Activated CD4-positive, alpha-beta memory T cell treated with anti-CD3 and anti-CD28 coated beads for 36 hours (primary cell): ENCODE results near the gene PTPRN2. TPM values are rescaled to one million over a fixed set of nuclear protein-coding genes. Genes with fewer than 3 reads are reported as not detected.

Source experiments
- CTCF ChIA-PET: fragments of 350-600 bp; sonication (Branson Sonifier 250); formaldehyde crosslinking; loops from one replicate; lab custom pipeline; 2021; ENCODE audit warnings: antibody characterized with exemption, inconsistent platforms; lab: Charles Lee
- POLR2A ChIA-PET: fragments of 350-600 bp; sonication (Branson Sonifier 250); formaldehyde crosslinking; loops from one replicate; lab custom pipeline; 2021; ENCODE audit warnings: antibody characterized with exemption; lab: Charles Lee
- DNase-seq: peaks from one replicate; pipeline ENCODE4 v3.0.0-alpha.2; 2020
- H3K27ac Mint-ChIP-seq: one replicate; pipeline ENCODE4 v1.8.0; 2021; ENCODE audit warnings: mixed read lengths
- H3K27me3 Mint-ChIP-seq: one replicate; pipeline ENCODE4 v1.8.0; 2021; ENCODE audit warnings: mixed read lengths
- H3K36me3 Mint-ChIP-seq: one replicate; pipeline ENCODE4 v1.8.0; 2021; ENCODE audit warnings: mixed read lengths
- H3K4me1 Mint-ChIP-seq: one replicate; pipeline ENCODE4 v1.8.0; 2021; ENCODE audit warnings: low read depth, mixed read lengths
- H3K4me3 Mint-ChIP-seq: one replicate; pipeline ENCODE4 v1.8.0; 2021; ENCODE audit warnings: mild to moderate bottlenecking, mixed read lengths
- H3K9me3 Mint-ChIP-seq: one replicate; pipeline ENCODE4 v1.8.0; 2021; ENCODE audit warnings: mixed read lengths
- intact Hi-C: fragments of 100-400 bp; cut with micrococcal nuclease; formaldehyde crosslinking; loops from one replicate; pipeline ENCODE4 v1.15.1; 2023
- total RNA-seq, 2 experiments: library from RNA; stranded (reverse); gene quantifications; one replicate each; pipeline ENCODE4 v1.2.3, GENCODE V29; 2021

Gene PTPRN2
- total RNA-seq, 2 experiments from 2014 or later, result 0.51 to 0.64 TPM

DNA sequence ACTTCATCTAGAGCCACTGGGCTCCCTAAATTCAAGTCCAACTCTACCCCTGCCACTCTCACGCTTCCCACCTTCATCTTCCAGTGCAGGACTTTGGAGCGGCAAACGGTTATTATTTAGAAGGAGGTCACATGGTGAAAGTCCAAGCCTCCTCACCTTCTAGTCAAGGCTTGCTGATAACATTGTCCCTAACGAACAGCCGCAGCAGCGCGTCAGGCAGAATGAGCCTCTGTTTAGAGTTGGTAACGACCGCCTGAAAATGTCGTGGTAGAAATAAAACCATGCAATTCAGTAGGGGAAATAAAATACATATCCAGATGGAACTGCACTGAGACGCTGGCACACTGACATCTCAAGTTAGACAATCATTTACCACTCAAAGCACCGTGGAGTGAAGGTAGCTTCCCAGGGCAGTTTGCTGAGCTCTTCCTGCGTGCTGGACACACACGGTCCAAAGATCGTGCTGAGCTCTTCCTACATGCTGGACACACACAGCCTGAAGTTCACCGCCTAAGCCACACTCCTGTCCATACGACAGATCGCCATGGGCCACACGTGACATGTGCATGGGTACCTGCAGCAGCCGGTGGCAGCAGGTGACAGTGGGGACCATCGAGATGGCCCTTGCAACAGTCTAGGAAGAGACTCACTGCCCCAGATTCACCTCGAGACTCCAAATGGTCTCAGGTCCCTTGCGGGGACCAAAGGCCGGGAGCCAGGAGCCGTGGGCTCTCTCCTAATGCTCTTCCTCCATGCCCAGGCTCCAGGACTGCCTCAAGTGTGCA is 323.5 kb downstream of the PTPRN2 start:
- Mint-ChIP-seq H3K36me3 (no peaks in the 10 kb centered on the region), H3K27me3 (no peaks in the 10 kb centered on the region), H3K4me1 (no peaks in the 10 kb centered on the region), H3K27ac (no peak overlapping the region), H3K4me3 (no peak overlapping the region), H3K9me3 (no peaks in the 10 kb centered on the region)
- CTCF ChIA-PET, result no interaction called here
- DNase-seq, result no peak
- intact Hi-C loops, result no loop called here
- POLR2A ChIA-PET, result no interaction called here

DNA sequence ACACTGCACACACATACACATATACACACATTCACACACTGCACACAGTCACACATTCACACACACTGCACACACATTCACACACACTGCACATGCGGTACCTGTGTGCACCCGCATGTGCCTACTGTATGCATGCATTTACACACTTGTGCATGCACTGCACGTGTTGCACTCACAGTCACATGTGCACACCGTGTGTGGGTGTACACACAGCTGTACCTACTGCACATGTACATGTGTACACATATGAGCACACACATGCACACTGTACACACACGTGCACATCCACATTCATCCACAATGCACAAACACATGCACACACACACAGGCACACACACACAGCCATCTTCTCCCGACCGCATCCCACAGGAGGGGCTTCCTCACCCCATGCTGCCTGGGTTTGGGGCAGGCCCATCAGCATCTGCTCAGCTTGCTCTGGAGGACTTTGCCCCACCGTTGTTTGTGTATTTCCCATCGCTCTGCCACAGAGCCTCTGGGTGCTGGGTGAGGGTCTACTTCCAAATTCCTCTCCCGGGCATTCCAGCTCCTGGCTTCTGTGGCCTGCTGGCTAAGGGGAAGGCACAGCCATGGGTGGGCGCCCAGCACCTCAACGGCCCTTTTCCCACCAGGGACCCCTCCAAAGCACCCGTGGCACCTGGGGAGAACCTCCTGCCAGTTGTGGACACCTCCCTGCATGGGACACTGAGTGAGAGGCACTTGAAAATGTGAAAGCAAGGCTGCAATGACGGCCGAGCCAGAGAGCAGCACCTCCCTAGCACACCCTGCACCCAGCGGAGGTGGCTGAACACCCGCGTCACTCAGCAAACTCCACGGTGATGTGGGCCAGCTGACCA is 324.3 kb downstream of the PTPRN2 start:
- no peak overlapping the region for H3K4me3 Mint-ChIP-seq
- intact Hi-C loops, result no loop called here
- no peak for DNase-seq
- H3K4me1 Mint-ChIP-seq, result no peaks in the 10 kb centered on the region
- CTCF ChIA-PET, result no interaction called here
- H3K36me3 Mint-ChIP-seq, result no peaks in the 10 kb centered on the region
- H3K9me3 Mint-ChIP-seq, result no peaks in the 10 kb centered on the region
- no peaks in the 10 kb centered on the region for H3K27me3 Mint-ChIP-seq
- no peak overlapping the region for H3K27ac Mint-ChIP-seq
- POLR2A ChIA-PET, result no interaction called here

GRCh38 chr7:158262284-158263109 is 325.1 kb downstream of the PTPRN2 start:
- intact Hi-C loops, result no loop called here
- Mint-ChIP-seq H3K9me3 (no peaks in the 10 kb centered on the region), H3K36me3 (no peaks in the 10 kb centered on the region), H3K27me3 (no peaks in the 10 kb centered on the region), H3K4me3 (no peak overlapping the region), H3K4me1 (no peaks in the 10 kb centered on the region), H3K27ac (no peak overlapping the region)
- CTCF ChIA-PET, result no interaction called here
- POLR2A ChIA-PET, result no interaction called here
- DNase-seq, result no peak

DNA sequence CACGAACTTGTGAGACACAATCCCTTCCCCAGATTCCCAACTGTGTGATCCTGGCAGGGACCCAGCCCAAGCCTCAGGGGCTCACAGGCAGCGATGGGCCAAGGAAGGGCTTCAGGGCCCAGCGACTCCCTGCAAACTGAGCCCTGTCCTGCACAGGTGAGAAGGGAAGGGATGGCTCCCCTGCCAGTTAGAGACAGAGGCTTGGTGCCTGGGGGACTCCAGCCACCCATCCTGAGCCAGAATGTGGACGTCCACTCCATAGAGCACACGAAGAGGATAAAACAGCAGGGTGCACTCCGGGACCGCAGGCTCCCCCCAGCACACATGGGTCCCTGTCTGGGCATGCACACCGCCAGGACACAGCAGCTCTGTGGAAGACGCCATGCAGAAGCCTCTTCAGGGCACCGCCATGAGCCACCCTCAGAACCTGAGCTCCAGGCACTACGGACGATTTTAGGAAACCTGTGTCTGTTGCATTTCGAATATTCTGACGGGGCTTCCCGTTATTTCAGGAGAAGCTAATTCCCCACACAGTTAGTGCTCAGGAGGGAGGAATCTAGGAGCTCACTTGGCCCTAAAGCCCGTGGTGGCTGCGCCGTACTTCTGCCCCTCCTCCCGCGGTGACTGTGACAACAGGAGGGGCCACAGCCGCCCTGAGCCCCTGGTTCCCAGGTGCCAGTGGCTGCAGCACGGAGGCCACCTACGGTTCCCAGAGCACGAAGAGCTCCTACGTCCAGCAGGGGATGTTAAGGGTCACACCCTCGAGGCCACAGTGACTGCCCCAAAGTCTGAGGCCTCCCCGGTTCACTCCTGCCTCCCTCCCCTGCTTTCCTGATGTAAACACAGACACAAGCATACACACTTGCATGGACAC is 326.0 kb downstream of the PTPRN2 start:
- no peak overlapping the region for H3K27ac Mint-ChIP-seq
- intact Hi-C loops, result no loop called here
- ChIA-PET CTCF (no interaction called here), POLR2A (no interaction called here)
- no peaks in the 10 kb centered on the region for H3K4me1 Mint-ChIP-seq
- no peaks in the 10 kb centered on the region for H3K9me3 Mint-ChIP-seq
- no peak overlapping the region for H3K4me3 Mint-ChIP-seq
- H3K36me3 Mint-ChIP-seq, result no peaks in the 10 kb centered on the region
- H3K27me3 Mint-ChIP-seq, result no peaks in the 10 kb centered on the region
- no peak for DNase-seq

DNA sequence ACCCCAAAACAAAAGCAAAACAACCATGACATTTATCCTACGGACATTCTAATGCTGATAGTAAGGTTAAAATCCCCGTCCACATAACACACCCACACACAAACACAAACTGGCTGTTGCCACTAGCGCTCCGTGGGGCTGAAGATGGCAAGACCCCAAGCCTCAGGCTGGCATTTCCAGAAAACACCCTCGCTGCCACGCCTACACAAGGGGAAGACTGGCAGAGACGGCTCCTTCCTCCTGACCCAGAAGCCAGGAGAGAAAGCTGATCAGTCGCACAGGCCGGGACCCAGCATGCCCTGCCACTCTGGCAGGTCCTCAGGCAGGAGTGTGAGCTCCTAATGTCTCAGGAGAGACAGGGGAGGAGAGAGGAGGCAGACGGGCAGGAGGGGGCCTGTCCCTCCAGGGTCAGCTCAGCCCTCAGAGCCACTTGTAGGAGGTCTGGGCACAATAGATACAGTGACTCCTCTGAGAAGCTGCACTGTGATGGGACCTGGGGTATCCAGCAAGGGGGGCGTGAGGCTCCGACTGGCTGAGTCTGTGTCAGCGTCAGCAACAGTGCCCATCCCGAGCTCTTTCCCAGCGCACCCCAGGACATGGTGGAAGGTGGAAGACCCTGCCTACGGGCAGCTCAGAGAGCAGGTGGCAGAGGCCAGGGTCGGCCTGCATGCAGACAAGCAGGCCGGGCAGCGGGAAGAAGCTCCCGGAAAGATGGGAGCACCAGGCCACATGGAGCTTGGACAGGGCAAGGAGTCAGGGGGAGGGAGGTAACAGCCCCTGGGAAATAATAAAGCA is 326.9 kb downstream of the PTPRN2 start:
- DNase-seq, result no peak
- CTCF ChIA-PET, result no interaction called here

DNA sequence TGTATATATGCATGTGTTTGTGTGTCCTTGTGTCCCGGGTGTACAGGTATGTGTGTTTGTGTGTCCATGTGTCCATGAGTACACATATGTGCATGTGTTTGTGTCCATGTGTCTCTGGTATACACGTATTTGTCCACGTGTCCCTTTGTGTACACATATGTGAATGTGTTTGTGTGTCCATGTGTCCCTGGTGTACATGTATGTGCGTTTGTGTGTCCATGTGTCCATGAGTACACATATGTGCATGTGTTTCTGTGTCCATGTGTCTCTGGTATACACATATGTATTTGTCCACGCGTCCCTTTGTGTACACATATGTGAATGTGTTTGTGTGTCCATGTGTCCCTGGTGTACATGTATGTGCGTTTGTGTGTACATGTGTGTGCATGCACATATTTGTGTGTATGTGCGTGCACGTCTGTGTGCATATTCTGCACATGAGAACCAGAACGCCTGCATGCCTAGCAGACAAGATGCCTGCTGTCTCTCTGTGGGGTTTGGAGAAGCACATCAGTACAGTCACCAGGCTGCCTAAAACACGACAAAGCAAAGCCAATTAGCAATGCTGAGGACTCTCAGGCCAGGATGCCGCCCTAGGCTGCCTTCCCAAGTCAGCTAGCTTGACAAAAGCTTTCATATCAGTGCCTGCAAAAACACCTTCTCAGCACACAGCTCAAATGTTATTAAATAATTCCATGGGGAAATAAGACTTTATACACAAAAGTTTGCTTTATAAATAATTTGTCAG is 327.8 kb downstream of the PTPRN2 start:
- Mint-ChIP-seq H3K27ac (no peak overlapping the region), H3K27me3 (no peaks in the 10 kb centered on the region), H3K4me1 (no peaks in the 10 kb centered on the region), H3K4me3 (no peak overlapping the region), H3K36me3 (no peaks in the 10 kb centered on the region), H3K9me3 (no peaks in the 10 kb centered on the region)
- intact Hi-C loops, result no loop called here
- CTCF ChIA-PET, result no interaction called here
- no peak for DNase-seq
- POLR2A ChIA-PET, result no interaction called here

More for the DNA sequence above, 326.9 kb downstream of the PTPRN2 start:
- no peaks in the 10 kb centered on the region for H3K27me3 Mint-ChIP-seq
- POLR2A ChIA-PET, result no interaction called here
- H3K36me3 Mint-ChIP-seq, result no peaks in the 10 kb centered on the region
- H3K27ac Mint-ChIP-seq, result no peak overlapping the region
- H3K4me3 Mint-ChIP-seq, result no peak overlapping the region
- no peaks in the 10 kb centered on the region for H3K9me3 Mint-ChIP-seq
- intact Hi-C loops, result no loop called here
- no peaks in the 10 kb centered on the region for H3K4me1 Mint-ChIP-seq

GRCh38 chr7:158259141-158259540 is 328.5 kb downstream of the PTPRN2 start:
- Mint-ChIP-seq H3K4me3 (no peak overlapping the region), H3K27me3 (no peaks in the 10 kb centered on the region), H3K9me3 (no peaks in the 10 kb centered on the region), H3K27ac (no peak overlapping the region), H3K36me3 (no peaks in the 10 kb centered on the region), H3K4me1 (no peaks in the 10 kb centered on the region)
- no peak for DNase-seq
- ChIA-PET CTCF (no interaction called here), POLR2A (no interaction called here)
- intact Hi-C loops, result no loop called here

DNA sequence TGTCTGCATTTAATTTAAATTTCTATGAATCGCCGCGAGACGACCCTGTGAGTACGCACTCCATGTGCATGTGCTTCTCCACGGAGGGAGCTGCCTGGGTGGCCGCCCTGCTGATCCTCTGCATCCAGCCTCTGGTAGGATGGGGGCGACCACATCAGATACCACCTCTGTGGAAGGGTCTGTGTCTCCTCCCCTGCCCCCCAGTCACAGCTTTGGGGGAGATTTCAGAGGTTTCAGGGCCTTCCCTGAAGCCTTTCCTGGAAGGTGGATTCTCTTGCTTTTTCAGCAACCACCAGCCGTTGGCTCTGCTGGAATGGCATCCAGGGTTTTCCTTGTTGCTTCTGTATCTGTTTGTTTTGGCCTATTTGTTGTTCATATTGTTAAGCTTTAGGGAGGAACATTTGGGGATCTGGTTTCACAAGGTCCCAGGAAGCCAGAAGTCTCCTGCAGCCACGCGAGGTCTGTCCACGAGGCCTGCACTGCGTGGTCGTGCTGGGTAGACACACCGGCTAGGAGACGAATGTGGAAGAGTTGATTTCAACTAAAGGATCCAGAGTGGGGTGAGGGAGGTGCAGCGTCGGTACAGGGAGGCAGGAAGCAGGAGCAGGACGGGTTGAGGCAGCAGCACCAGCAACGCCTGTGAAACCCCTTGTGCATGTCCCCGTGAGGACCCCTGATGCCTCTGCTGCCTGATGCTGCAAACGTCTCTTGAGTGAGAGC is 329.1 kb downstream of the PTPRN2 start:
- no peak overlapping the region for H3K4me3 Mint-ChIP-seq
- DNase-seq, result no peak
- intact Hi-C loops, result no loop called here

DNA sequence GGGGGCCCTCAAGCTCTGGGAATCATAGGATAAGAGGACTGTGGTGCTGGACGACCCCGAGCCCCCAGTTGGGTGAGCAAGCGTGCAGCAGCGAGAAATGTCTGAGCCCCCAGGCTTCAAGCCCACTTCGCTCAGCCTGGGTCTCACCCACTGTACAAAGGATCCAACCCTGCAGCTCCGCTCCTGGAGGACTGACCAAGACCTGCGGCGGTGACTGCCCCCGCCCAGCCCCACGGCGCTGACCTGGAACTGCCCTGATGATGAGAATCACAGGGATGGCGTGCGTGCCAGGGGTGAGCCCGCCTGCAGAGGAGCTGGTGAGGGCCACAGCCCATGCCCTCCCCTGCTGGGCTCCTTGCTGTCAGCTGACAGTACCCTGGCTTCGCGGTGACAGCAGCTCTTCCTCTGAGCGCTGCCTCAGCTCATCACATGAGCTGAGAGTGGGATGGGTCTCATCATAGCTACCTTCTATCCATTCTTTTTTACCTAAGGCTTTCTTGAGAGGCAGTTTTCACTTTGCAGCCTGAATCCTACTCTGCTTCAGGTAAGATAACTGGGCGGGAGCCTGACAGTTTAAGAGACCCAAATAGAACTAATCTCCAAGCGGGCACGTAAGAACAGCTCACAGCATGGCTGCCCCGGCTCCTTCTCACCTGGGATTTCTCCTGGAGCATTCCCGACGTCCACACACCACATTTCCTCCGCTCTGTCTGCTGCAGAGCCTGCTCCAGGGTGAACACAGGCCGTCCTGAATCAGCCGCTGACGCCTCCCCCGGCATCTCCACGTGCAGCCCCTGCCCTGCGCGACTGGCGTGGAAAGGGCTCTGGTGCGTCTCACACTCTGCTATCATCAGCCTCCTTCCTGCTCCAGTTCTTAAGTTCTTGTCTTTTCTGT is 329.9 kb downstream of the PTPRN2 start:
- Mint-ChIP-seq H3K9me3 (no peaks in the 10 kb centered on the region), H3K36me3 (no peaks in the 10 kb centered on the region), H3K27ac (no peak overlapping the region), H3K27me3 (no peaks in the 10 kb centered on the region), H3K4me1 (no peaks in the 10 kb centered on the region), H3K4me3 (no peak overlapping the region)
- intact Hi-C loops, result no loop called here
- ChIA-PET CTCF (no interaction called here), POLR2A (no interaction called here)
- DNase-seq, result no peak

More for the DNA sequence above, 329.1 kb downstream of the PTPRN2 start:
- Mint-ChIP-seq H3K27ac (no peak overlapping the region), H3K9me3 (no peaks in the 10 kb centered on the region), H3K27me3 (no peaks in the 10 kb centered on the region), H3K36me3 (no peaks in the 10 kb centered on the region), H3K4me1 (no peaks in the 10 kb centered on the region)
- ChIA-PET CTCF (no interaction called here), POLR2A (no interaction called here)
